Mesendoderm (in vitro differentiated cells): Measurements from ENCODE around the gene HCRT.
A peak's percentile ranks its signal among the peaks of the same experiment; 100 is the strongest.

Source experiments
- DNase-seq: peaks from one replicate; pipeline ENCODE4 v3.0.0; 2013
- H2AK5ac ChIP-seq: 2 replicates; pipeline ENCODE4 v1.6.1; 2013; ENCODE audit warnings: low read length, inconsistent platforms
- H2BK120ac ChIP-seq: 2 replicates; pipeline ENCODE4 v1.6.1; 2013; ENCODE audit warnings: low read depth, mild to moderate bottlenecking, low read length, moderate library complexity, mixed read lengths
- H2BK15ac ChIP-seq: replicated peaks from 2 replicates; pipeline ENCODE4 v1.6.1; 2013; ENCODE audit warnings: low read depth, mild to moderate bottlenecking, moderate library complexity
- H2BK5ac ChIP-seq: 2 replicates; pipeline ENCODE4 v1.6.1; 2013; ENCODE audit warnings: low read length, inconsistent platforms
- H3K18ac ChIP-seq: 2 replicates; pipeline ENCODE4 v1.6.1; 2013; ENCODE audit warnings: mild to moderate bottlenecking, low read length, mixed read lengths
- H3K23ac ChIP-seq: one replicate; pipeline ENCODE4 v1.6.1; 2013; ENCODE audit warnings: low read length
- H3K27ac ChIP-seq: 2 replicates; pipeline ENCODE4 v1.5.1; 2013; ENCODE audit warnings: low read depth, mild to moderate bottlenecking, inconsistent platforms, low read length, moderate library complexity
- H3K27me3 ChIP-seq: 2 replicates; pipeline ENCODE4 v1.6.1; 2013; ENCODE audit warnings: low read length, control low read depth, mild to moderate bottlenecking, inconsistent platforms; ENCODE audit not compliant: insufficient read depth, poor library complexity
- H3K36me3 ChIP-seq: 2 replicates; pipeline ENCODE4 v1.6.1; 2013; ENCODE audit warnings: low read length, inconsistent platforms; ENCODE audit not compliant: control insufficient read depth, insufficient read depth
- H3K4ac ChIP-seq: one replicate; pipeline ENCODE4 v1.6.1; 2013; ENCODE audit warnings: low read depth, mild to moderate bottlenecking, low read length, moderate library complexity
- H3K4me1 ChIP-seq: 2 replicates; pipeline ENCODE4 v1.6.1; 2013; ENCODE audit warnings: low read depth, low read length, inconsistent platforms; ENCODE audit not compliant: control insufficient read depth
- H3K4me2 ChIP-seq: 2 replicates; pipeline ENCODE4 v1.6.1; 2013; ENCODE audit warnings: low read length
- H3K4me3 ChIP-seq: 2 replicates; pipeline ENCODE4 v1.5.1; 2013; ENCODE audit warnings: mild to moderate bottlenecking, low read length
- H3K56ac ChIP-seq: one replicate; pipeline ENCODE4 v1.6.1; 2013; ENCODE audit warnings: low read length
- H3K79me1 ChIP-seq: 2 replicates; pipeline ENCODE4 v1.6.1; 2013; ENCODE audit warnings: low read length, inconsistent platforms
- H3K79me2 ChIP-seq: 2 replicates; pipeline ENCODE4 v1.6.1; 2013; ENCODE audit warnings: mild to moderate bottlenecking, low read length; ENCODE audit not compliant: control insufficient read depth, insufficient read depth
- H3K9ac ChIP-seq: 2 replicates; pipeline ENCODE4 v1.6.1; 2013; ENCODE audit warnings: low read length, inconsistent platforms
- H4K5ac ChIP-seq: one replicate; pipeline ENCODE4 v1.6.1; 2013; ENCODE audit warnings: low read length
- H4K8ac ChIP-seq: one replicate; pipeline ENCODE4 v1.6.1; 2013; ENCODE audit warnings: low read depth, mild to moderate bottlenecking, control low read depth, low read length, moderate library complexity
- WGBS: extraction: QIAGEN DNeasy Blood & Tissue Kit; methylation state at CpG from one replicate; pipeline ENCODE4 v1.1.7; 2013; ENCODE audit warnings: low lambda C conversion rate, missing lambda C conversion rate; ENCODE audit not compliant: insufficient coverage; ENCODE audit errors: extremely low coverage; 5-methylcytosine and 5-hydroxymethylcytosine counted together

HCRT gene

GRCh38 chr17:42179911-42180410 is 5.3 kb downstream of the HCRT start:
- peaks cover 6% of the 10 kb centered on the region for H3K27me3 ChIP-seq
- H3K4me1 ChIP-seq, result no peaks in the 10 kb centered on the region
- no peaks in the 10 kb centered on the region for H3K79me1 ChIP-seq
- H2BK5ac ChIP-seq, result no peak overlapping the region
- H3K4me2 ChIP-seq, result peak overlapping the region; percentile 48
- H3K4ac ChIP-seq, result no peak overlapping the region
- H3K23ac ChIP-seq, result no peak overlapping the region
- H2BK15ac ChIP-seq, result no peak overlapping the region
- no peak overlapping the region for H2BK120ac ChIP-seq
- H3K56ac ChIP-seq, result no peak overlapping the region
- DNase-seq, result peak; percentile 78
- H4K5ac ChIP-seq, result no peak overlapping the region
- no peak overlapping the region for H3K9ac ChIP-seq
- H3K27ac ChIP-seq, result no peak overlapping the region
- H3K18ac ChIP-seq, result no peak overlapping the region
- no CpG with 5 or more reads among the region's 20 CpGs for WGBS
- H2AK5ac ChIP-seq, result no peak overlapping the region
- no peak overlapping the region for H3K4me3 ChIP-seq
- H3K36me3 ChIP-seq, result no peaks in the 10 kb centered on the region
- H3K79me2 ChIP-seq, result no peaks in the 10 kb centered on the region
- no peak overlapping the region for H4K8ac ChIP-seq

GRCh38 chr17:42179335-42179734 is 5.9 kb downstream of the HCRT start:
- Histone ChIP-seq H3K4me1 (no peaks in the 10 kb centered on the region), H2AK5ac (no peak overlapping the region), H3K4ac (no peak overlapping the region), H3K18ac (no peak overlapping the region), H3K27me3 (peaks cover 6% of the 10 kb centered on the region), H4K8ac (no peak overlapping the region), H3K27ac (no peak overlapping the region), H3K79me2 (no peaks in the 10 kb centered on the region), H3K4me2 (no peak overlapping the region), H4K5ac (no peak overlapping the region), H3K79me1 (no peaks in the 10 kb centered on the region), H2BK120ac (no peak overlapping the region), H3K23ac (no peak overlapping the region), H3K9ac (no peak overlapping the region), H2BK15ac (no peak overlapping the region), H3K4me3 (no peak overlapping the region), H3K36me3 (no peaks in the 10 kb centered on the region), H2BK5ac (no peak overlapping the region), H3K56ac (no peak overlapping the region)
- DNase-seq, result no peak
- WGBS, result no CpG with 5 or more reads among the region's 1 CpG

DNA sequence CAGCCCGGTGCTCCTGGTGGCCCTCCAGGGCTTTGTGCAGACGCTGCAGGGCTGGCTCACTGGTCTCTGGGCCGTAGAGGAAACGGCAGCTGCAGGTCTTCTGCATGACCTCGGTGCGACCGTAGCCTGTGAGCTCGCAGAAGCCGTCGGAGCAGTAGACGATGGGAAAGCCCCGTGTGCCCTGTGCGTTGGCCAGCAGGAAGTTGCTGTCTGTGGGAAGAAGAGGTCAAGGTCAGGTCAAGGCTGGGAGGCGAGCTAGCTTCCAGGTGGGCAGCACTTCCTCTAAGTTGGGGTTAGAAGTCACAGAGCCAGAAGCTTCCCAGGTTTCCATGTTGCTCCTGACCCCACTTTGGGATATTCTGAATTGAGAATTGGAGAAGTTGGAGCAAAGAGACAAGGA is 6.4 kb downstream of the HCRT start:
- Histone ChIP-seq H3K79me2 (no peaks in the 10 kb centered on the region), H3K4me2 (no peak overlapping the region), H3K4ac (no peak overlapping the region), H3K56ac (no peak overlapping the region), H3K23ac (no peak overlapping the region), H3K4me3 (no peak overlapping the region), H3K4me1 (no peaks in the 10 kb centered on the region), H3K9ac (no peak overlapping the region), H3K36me3 (no peaks in the 10 kb centered on the region), H4K5ac (no peak overlapping the region), H3K27ac (no peak overlapping the region), H3K18ac (no peak overlapping the region), H2BK15ac (no peak overlapping the region), H4K8ac (no peak overlapping the region), H2AK5ac (no peak overlapping the region), H3K79me1 (no peaks in the 10 kb centered on the region), H3K27me3 (peaks cover 6% of the 10 kb centered on the region), H2BK120ac (no peak overlapping the region), H2BK5ac (no peak overlapping the region)
- DNase-seq, result no peak
- WGBS, result no CpG with 5 or more reads among the region's 14 CpGs

GRCh38 chr17:42177684-42178083 is 7.6 kb downstream of the HCRT start:
- no CpG with 5 or more reads among the region's 2 CpGs for WGBS
- peaks cover 6% of the 10 kb centered on the region for H3K27me3 ChIP-seq

DNA sequence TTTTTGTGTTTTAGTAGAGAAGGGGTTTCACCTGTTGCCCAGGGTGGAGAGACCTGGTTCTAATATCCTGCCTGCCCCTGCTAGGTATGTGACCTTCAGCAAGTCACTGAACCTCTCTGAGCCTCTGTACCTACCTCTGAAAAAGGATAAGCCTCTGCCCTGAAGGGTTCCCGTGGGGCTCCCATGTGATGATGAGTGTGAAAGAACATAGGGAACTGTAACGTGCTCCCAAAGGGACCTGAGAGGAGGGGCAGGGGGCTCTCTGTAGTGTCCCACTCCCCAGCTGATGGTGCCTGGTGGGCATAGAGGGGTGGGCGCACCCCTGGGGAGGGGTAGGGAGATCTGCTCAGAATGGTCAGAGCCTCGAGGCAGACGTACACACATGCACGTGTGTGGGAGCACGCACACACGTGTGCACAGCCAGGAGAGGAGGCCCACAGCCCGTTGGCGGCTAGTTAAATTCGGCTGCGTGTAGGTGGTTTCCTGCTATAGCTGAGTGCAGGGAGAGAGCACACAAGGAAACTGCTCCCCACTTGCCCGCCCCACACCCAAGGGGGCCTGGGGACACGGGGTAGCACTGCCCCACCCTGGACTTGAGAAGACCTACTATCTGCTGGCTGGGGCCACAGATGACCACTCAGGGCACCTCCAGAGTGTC is 11.0 kb downstream of the HCRT start:
- H3K23ac ChIP-seq, result no peak overlapping the region
- H3K9ac ChIP-seq, result no peak overlapping the region
- no peak overlapping the region for H2AK5ac ChIP-seq
- H2BK5ac ChIP-seq, result no peak overlapping the region
- H4K5ac ChIP-seq, result no peak overlapping the region
- H3K4ac ChIP-seq, result no peak overlapping the region
- no peak overlapping the region for H2BK120ac ChIP-seq
- no peak overlapping the region for H3K18ac ChIP-seq
- no peak overlapping the region for H3K27ac ChIP-seq
- no peaks in the 10 kb centered on the region for H3K36me3 ChIP-seq
- no peak overlapping the region for H3K4me3 ChIP-seq
- no peaks in the 10 kb centered on the region for H3K4me1 ChIP-seq
- no peaks in the 10 kb centered on the region for H3K79me1 ChIP-seq
- H4K8ac ChIP-seq, result no peak overlapping the region
- no CpG with 5 or more reads among the region's 14 CpGs for WGBS
- no peak overlapping the region for H2BK15ac ChIP-seq
- H3K56ac ChIP-seq, result no peak overlapping the region
- H3K4me2 ChIP-seq, result no peak overlapping the region
- no peaks in the 10 kb centered on the region for H3K27me3 ChIP-seq
- no peaks in the 10 kb centered on the region for H3K79me2 ChIP-seq
- DNase-seq, result no peak

More at GRCh38 chr17:42177684-42178083, 7.6 kb downstream of the HCRT start:
- no peak overlapping the region for H3K9ac ChIP-seq
- no peaks in the 10 kb centered on the region for H3K4me1 ChIP-seq
- no peak overlapping the region for H3K56ac ChIP-seq
- H3K4me2 ChIP-seq, result no peak overlapping the region
- H3K4ac ChIP-seq, result no peak overlapping the region
- H3K4me3 ChIP-seq, result no peak overlapping the region
- no peak overlapping the region for H4K5ac ChIP-seq
- no peak overlapping the region for H3K18ac ChIP-seq
- H2BK15ac ChIP-seq, result no peak overlapping the region
- H2AK5ac ChIP-seq, result no peak overlapping the region
- DNase-seq, result no peak
- H3K79me2 ChIP-seq, result no peaks in the 10 kb centered on the region
- no peak overlapping the region for H4K8ac ChIP-seq
- no peaks in the 10 kb centered on the region for H3K36me3 ChIP-seq
- no peak overlapping the region for H3K23ac ChIP-seq
- no peaks in the 10 kb centered on the region for H3K79me1 ChIP-seq
- no peak overlapping the region for H2BK5ac ChIP-seq
- H3K27ac ChIP-seq, result no peak overlapping the region
- no peak overlapping the region for H2BK120ac ChIP-seq

- Histone ChIP-seq H3K4ac (no peak overlapping the region), H3K56ac (no peak overlapping the region), H3K27me3 (no peaks in the 10 kb centered on the region), H3K18ac (no peak overlapping the region), H2BK5ac (no peak overlapping the region), H3K79me2 (no peaks in the 10 kb centered on the region), H4K5ac (no peak overlapping the region), H3K27ac (no peak overlapping the region), H2BK120ac (no peak overlapping the region), H3K4me2 (no peak overlapping the region), H3K9ac (no peak overlapping the region), H4K8ac (no peak overlapping the region), H3K4me1 (no peaks in the 10 kb centered on the region), H3K4me3 (no peak overlapping the region), H3K36me3 (no peaks in the 10 kb centered on the region), H2BK15ac (no peak overlapping the region), H3K23ac (no peak overlapping the region), H2AK5ac (no peak overlapping the region), H3K79me1 (no peaks in the 10 kb centered on the region)
- peak; percentile 58 for DNase-seq
- no CpG with 5 or more reads among the region's 11 CpGs for WGBS
Observed at GRCh38 chr17:42171831-42172230, 13.4 kb downstream of the HCRT start.
